ENCODE measurements around the gene EGFL6.

Gene EGFL6

DNA sequence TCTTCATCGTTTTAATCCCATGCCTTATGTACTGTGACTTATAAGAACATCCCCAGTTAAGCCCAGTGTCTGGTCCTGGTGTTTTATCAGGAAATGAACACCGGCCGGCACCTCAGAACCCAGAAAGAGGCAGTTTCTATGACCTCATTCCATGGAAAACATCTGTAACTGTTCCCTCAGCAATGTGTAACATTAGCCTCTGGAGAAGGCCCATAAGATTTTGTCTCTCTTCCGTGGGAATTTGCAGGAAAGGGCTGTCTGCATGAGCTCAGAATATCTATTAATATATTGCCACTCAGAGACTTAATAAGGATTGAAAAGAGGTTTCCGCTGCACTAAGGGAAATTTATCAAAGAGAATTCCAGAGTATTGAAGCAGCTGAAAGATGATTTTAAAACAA lies 80.4 kb downstream of the EGFL6 start:
- Histone ChIP-seq H3K27ac (ENCODE audit: low read length) (no peak overlapping the region), H2AFZ (ENCODE audit: low read depth, low read length) (no peak overlapping the region), H3K27me3 (ENCODE audit: low read depth, low read length) (no peaks in the 10 kb centered on the region), H3K36me3 (replicated peaks; ENCODE audit: low read depth, low read length) (no peaks in the 10 kb centered on the region), H3K79me2 (ENCODE audit: low read length) (peaks cover 10% of the 10 kb centered on the region), H3K4me2 (ENCODE audit: low read length) (no peak overlapping the region), H3K4me3 (ENCODE audit: low read length) (no peak overlapping the region), H4K20me1 (ENCODE audit: insufficient read depth, low read length) (no peaks in the 10 kb centered on the region), H3K9ac (ENCODE audit: low read length) (no peak overlapping the region), H3K9me3 (ENCODE audit: insufficient read depth, low read length) (no peaks in the 10 kb centered on the region), H3K4me1 (ENCODE audit: low read length) (peaks cover 9% of the 10 kb centered on the region)
- TF ChIP-seq, protein P1, sequence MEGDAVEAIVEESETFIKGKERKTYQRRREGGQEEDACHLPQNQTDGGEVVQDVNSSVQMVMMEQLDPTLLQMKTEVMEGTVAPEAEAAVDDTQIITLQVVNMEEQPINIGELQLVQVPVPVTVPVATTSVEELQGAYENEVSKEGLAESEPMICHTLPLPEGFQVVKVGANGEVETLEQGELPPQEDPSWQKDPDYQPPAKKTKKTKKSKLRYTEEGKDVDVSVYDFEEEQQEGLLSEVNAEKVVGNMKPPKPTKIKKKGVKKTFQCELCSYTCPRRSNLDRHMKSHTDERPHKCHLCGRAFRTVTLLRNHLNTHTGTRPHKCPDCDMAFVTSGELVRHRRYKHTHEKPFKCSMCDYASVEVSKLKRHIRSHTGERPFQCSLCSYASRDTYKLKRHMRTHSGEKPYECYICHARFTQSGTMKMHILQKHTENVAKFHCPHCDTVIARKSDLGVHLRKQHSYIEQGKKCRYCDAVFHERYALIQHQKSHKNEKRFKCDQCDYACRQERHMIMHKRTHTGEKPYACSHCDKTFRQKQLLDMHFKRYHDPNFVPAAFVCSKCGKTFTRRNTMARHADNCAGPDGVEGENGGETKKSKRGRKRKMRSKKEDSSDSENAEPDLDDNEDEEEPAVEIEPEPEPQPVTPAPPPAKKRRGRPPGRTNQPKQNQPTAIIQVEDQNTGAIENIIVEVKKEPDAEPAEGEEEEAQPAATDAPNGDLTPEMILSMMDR (IDR thresholded peaks at IDR 0.05; ENCODE audit: low read depth, low read length) = no peak
- TF ChIP-seq EZH2phosphoT487 (IDR thresholded peaks at IDR 0.05; ENCODE audit: low read depth) = no peak

DNA sequence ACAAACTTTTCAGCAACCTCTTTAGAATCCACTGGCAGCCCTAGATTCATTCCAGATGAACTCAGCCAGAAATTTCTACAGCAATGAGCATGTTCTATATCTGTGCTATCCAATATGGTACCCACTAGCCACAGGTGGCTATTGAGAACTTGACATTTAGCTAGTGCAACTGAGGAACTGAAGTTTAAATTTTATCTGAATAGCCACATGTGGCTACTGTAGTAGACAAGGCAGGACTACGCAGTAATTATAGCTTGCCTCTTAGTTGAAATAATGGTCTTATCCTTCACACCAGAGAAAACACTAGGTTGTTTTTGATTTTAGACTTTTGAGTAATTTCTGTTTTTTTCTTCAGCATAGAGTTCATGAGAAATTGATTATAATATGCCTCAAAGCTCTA lies 80.9 kb downstream of the EGFL6 start:
- peaks cover 10% of the 10 kb centered on the region for H3K79me2 ChIP-seq (ENCODE audit: low read length)
- no peak overlapping the region for H3K27ac ChIP-seq (ENCODE audit: low read length)
- no peak overlapping the region for H3K9ac ChIP-seq (ENCODE audit: low read length)
- H3K4me1 ChIP-seq (ENCODE audit: low read length) = peaks cover 9% of the 10 kb centered on the region
- TF ChIP-seq EZH2phosphoT487 (IDR thresholded peaks at IDR 0.05; ENCODE audit: low read depth) = no peak
- TF ChIP-seq, protein P1 (IDR thresholded peaks at IDR 0.05; ENCODE audit: low read depth, low read length) = no peak
- H3K9me3 ChIP-seq (ENCODE audit: insufficient read depth, low read length) = no peaks in the 10 kb centered on the region
- no peaks in the 10 kb centered on the region for H4K20me1 ChIP-seq (ENCODE audit: insufficient read depth, low read length)
- H3K4me2 ChIP-seq (ENCODE audit: low read length) = no peak overlapping the region
- no peaks in the 10 kb centered on the region for H3K27me3 ChIP-seq (ENCODE audit: low read depth, low read length)
- H3K36me3 ChIP-seq (replicated peaks; ENCODE audit: low read depth, low read length) = no peaks in the 10 kb centered on the region
- H2AFZ ChIP-seq (ENCODE audit: low read depth, low read length) = no peak overlapping the region
- no peak overlapping the region for H3K4me3 ChIP-seq (ENCODE audit: low read length)

DNA sequence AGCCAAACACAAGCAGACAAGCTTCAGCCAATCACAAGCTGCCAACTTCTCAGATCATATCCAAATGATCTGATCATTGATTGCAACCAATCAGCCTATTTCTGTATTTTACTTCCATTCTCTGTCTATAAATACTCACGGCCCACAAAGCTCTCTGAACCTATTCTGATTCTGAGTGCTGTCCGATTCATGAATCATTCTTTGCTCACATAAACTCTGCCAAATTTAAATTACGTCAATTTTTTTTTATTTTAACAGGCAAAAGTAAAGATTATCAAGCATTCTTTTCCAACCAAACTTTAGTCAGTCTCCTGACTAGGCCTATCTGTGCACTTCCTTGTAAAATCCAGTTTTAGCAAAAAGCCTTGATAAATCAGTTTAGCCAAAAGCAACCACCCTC lies 81.7 kb downstream of the EGFL6 start:
- no peak overlapping the region for H3K9ac ChIP-seq (ENCODE audit: low read length)
- H3K27me3 ChIP-seq (ENCODE audit: low read depth, low read length) = no peaks in the 10 kb centered on the region
- H3K4me2 ChIP-seq (ENCODE audit: low read length) = no peak overlapping the region
- H3K27ac ChIP-seq (ENCODE audit: low read length) = no peak overlapping the region
- TF ChIP-seq, protein P1 (IDR thresholded peaks at IDR 0.05; ENCODE audit: low read depth, low read length) = no peak
- no peak for TF ChIP-seq EZH2phosphoT487 (IDR thresholded peaks at IDR 0.05; ENCODE audit: low read depth)
- peaks cover 10% of the 10 kb centered on the region for H3K79me2 ChIP-seq (ENCODE audit: low read length)
- H3K36me3 ChIP-seq (replicated peaks; ENCODE audit: low read depth, low read length) = no peaks in the 10 kb centered on the region
- peaks cover 9% of the 10 kb centered on the region for H3K4me1 ChIP-seq (ENCODE audit: low read length)
- no peak overlapping the region for H2AFZ ChIP-seq (ENCODE audit: low read depth, low read length)
- H3K4me3 ChIP-seq (ENCODE audit: low read length) = no peak overlapping the region
- no peaks in the 10 kb centered on the region for H3K9me3 ChIP-seq (ENCODE audit: insufficient read depth, low read length)
- no peaks in the 10 kb centered on the region for H4K20me1 ChIP-seq (ENCODE audit: insufficient read depth, low read length)

DNA sequence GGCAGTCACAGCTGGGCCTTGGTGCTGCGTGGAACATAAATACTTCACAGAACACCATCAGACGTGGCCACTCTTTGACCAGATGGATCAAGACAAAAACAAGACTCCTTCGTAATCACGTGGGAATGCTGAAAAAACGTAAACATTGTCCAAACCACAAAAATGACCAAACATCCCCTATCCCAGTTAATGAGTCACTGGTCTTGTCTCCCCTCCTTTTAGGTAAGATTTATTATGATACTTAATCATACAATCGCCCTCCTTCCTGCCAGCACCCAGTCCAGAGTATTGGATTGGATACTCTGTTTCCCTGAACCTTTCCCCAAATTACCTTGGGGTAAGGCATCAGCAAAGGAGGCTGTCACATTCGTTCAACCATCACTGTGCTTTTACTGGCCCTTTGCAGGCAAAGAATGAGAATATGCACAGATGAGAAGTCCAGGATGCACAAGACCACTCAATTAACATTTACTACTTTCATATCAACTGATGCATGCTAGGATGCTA lies 82.9 kb downstream of the EGFL6 start:
- H3K4me1 ChIP-seq (ENCODE audit: low read length) = peaks cover 9% of the 10 kb centered on the region
- H3K9me3 ChIP-seq (ENCODE audit: insufficient read depth, low read length) = no peaks in the 10 kb centered on the region
- TF ChIP-seq, protein P1 (IDR thresholded peaks at IDR 0.05; ENCODE audit: low read depth, low read length) = no peak
- TF ChIP-seq EZH2phosphoT487 (IDR thresholded peaks at IDR 0.05; ENCODE audit: low read depth) = no peak
- no peaks in the 10 kb centered on the region for H3K36me3 ChIP-seq (replicated peaks; ENCODE audit: low read depth, low read length)
- peaks cover 10% of the 10 kb centered on the region for H3K79me2 ChIP-seq (ENCODE audit: low read length)
- peak overlapping the region; percentile 68 for H3K27ac ChIP-seq (ENCODE audit: low read length)
- peak overlapping the region; percentile 68 for H3K9ac ChIP-seq (ENCODE audit: low read length)
- peak overlapping the region; percentile 91 for H3K4me3 ChIP-seq (ENCODE audit: low read length)
- H3K27me3 ChIP-seq (ENCODE audit: low read depth, low read length) = no peaks in the 10 kb centered on the region
- peak overlapping the region; percentile 72 for H2AFZ ChIP-seq (ENCODE audit: low read depth, low read length)
- peak overlapping the region; percentile 94 for H3K4me2 ChIP-seq (ENCODE audit: low read length)
- no peaks in the 10 kb centered on the region for H4K20me1 ChIP-seq (ENCODE audit: insufficient read depth, low read length)
